ENCODE measurements around the gene PADI1.

PADI1 gene

DNA sequence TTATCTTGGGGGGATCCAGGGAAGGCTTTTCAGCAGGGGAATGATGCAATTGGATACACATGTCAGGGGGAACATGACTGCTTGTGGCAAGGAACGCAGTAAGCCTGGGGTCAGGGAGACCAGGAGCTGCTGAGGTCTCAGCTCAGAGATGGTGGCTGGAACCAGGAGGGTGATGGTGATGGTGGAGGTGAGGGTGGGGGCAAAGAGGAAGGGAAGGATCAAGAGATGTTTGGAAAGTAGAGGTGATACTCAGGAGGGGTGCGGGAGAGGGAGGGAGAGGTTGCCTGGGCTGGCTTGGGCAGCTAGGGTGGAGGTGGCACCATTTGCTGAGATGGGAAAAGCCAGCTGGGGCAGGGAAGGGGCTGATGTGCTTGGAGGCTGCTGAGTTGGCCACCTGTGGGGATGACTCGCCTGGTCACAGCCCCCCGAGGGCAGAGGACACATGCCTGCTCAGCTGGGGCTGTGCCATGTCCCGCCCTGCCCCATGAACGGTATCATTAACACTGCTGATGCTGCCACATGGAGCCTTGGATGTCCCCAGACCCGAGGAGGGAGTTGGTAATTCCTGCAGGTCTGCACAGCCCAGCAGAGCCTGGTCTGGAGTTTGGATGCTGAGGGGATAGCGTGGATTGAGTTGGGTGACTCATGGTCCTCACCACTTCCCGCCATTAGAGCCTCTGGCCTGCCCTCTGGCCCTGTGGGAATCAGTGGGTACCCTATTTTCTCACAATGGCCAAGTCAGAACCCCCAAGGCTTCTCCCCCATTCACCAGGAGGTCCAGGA is 6.3 kb upstream of the PADI1 start:
- DNase-seq: no peak

DNA sequence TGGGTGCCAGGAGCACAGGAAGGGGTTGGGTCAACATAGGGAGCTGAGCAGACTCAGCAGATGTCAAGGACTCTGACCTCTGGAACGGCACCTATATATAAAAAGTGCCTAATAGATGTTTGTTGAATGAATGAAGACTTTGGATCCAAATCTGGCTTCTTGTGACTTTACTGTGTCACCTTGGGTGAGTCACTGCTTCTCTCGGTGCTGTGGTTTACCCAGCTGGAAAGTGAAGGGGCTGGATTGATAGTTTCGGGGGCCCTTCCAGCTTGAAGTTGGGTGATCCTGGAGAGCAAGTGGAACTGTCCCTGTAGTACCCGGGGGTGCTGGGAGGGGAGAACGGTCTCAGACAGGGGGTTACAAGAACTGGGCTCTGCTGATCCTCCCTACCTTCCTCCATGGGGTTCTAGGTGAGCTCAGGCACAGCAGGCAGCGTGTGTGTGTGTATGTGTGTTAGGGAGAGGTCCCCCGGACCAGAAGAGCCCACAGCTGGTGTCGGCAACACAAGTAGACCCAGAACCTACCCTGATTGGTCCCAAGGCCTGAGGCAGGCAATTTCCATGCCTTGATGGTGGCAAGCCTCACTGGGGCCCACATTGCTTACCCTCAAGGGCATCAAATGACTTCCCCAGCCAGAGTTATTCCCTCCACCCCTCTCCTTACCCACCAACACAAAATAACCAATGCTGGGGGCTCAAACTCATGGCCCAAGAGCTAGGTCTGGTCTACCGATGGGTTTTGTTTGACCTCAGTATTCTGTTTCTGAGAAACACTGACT is 5.5 kb upstream of the PADI1 start:
- no peak for DNase-seq

DNA sequence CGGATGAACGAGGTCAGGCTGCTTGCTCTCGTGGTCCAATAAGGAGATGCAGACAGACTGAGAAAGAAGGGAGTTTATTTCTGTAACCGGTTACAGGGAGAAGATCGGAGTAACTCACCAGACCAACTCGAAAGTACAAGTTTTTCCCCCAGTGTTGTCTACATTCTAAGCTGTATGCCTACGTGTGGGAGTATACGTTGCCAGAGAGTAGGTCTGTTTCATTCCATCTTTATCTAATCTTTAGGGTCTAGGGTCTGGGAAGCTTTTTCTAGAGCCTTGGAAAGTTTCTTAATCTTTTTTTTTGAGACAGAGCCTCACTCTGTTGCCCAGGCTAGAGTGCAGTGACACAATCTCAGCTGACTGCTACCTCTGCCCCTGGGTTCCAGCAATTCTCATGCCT is 4.7 kb upstream of the PADI1 start:
- DNase-seq: no peak

DNA sequence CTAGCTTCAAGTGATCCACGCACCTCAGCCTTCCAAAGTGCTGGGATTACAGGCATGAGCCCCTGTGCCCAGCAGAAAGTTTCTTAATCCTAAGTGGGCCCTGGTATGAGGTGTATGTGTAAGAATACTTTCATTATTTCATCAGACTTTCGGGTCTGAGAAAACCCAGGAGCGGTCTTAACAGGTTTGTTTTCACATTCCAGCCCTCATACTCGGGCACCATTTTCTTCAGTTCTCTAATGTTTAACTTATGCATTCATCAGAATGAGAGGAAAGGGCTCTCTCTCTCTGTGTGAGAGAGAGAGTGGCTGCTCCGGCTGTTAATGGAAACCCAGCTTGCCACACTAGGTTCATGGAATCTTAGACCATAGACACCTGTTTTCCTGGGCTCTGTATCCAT is 4.2 kb upstream of the PADI1 start:
- DNase-seq: no peak

DNA sequence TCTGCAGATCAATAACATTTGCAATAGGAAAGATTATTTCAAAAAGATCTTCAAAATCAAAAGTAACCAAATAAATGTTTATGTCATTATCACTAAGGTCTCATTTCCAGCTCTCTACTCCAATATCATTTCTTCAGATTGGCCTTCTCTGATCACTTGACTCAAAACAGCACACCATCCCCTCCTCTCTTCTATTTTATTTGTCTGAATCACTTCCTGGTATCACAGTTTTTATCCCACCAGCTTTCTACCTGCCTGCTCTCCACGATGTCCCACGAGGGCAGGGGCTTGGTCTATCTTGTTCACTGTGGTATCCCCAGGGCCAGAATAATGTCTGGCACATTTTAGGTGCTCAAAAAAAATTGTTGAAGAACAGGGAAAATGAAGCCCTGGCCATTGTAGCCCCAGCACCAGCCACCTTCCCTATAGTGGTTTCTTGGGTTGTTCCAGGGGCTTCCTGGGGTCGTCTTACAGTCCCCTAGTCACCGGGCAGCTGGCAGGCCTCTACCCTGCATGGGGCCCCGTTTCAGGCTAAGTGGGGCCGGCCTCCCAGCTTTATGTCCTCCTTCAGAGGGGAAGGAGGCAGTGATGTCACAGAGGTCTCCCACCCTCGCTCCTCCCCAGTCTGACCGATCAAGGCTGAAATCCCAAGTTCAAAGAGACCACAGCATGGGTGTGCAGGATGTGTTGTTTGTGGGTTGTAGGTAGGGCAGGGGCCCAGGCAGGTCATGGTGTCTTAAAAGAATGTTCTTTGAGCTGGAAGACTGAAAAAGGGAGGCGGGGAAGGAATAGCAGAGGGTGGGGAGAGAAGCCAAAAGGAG is 3.5 kb upstream of the PADI1 start:
- DNase-seq: no peak

DNA sequence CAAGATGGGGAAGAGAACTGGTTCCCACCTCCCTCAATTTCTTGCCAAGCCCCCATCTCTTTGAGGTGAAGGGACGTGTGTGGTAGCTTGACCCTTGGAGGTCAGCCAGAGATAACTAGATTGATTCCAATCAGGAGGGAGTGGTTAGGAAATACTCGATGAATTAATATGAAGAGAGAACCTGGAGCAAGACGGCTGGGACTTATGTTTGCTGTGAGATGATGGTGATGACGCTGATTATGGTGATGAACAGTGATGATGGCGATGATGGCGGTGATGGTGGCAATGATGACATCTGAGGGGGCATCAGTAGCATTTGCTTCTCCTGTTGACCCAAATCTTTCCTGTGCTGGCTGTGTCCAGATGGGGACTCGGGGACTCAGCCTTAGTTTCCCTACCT is 724 bp downstream of the PADI1 start:
- DNase-seq: no peak

DNA sequence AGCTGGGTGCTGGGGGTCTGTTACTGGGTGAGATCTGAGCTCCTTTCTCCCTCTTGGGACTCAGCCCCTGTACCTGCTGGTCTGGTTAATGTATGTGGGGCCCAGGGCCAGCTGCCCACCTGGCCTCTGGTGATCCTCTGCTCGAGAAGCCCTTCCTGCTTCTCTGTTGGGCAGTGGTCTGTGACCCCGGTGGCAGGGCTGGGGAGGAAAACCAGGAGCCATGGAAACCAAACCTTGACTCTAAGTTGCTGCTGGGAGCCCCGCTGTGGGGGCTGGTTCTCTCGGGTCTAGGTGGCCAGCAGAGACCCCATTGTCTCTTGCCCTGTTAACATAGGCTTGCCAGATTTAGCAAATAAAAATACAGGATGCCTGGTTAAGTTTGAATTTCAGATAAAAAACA is 1.3 kb downstream of the PADI1 start:
- DNase-seq: no peak

DNA sequence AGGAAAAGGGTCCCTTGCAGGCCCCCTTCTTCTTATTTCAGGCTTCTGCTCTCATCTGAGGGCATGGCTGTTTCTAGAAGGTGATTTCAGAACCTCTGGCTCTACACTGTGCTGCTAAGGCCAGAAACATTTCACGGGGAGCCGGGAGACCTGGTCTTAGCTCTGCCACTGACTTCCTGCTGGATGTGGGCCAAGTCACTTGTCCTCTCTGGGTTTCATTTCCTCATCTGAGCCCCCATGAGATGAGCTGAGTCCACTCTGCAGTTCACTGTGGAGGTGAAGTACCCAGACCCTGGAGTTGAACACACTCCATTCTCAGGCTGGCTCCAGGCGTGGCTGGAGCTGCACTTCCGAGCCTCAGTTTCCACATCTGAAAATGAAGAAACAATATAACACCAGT is 2.1 kb downstream of the PADI1 start:
- no peak for DNase-seq

DNA sequence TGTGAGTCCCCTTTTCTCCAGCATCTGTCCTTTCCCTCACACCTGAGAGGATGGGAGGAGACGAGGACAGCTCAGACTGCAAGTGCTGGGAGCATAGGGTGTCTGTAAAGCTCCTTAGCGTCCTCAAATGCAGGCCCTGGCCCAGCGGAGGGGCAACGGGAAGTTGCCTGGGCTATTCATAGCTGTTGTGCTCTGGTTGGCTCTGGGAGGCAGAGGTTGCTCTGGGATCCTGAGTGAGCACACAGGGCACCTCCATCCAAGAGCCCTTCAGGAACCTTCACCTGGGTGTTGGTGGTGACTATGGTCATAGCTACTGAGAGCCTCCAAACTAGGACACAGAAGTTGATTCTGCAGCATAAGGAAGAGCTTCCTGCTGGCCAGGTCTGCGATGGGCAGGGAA is 2.6 kb downstream of the PADI1 start:
- no peak for DNase-seq

DNA sequence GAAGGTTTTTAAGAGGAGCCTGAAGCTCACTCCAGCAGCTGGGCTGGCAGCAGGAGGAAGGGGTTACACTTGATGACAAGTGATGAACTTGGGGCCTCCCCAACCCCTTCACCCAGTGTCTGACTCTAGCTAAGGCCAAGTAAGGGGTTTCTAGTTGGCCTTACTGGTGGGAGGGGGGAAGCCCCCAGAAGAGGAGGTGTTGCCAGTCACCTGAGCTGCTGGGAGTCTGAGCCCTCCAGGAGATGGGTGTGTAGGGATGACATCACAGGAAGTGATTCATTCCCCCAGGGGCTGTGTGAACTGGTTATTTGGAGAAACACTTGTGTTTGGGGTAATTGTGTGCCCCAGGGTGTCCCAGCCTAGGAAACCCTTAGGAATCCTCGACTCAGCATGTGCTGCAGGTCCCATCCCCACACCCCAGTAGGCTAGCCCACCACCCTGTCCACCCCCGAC is 3.1 kb downstream of the PADI1 start:
- no peak for DNase-seq

DNA sequence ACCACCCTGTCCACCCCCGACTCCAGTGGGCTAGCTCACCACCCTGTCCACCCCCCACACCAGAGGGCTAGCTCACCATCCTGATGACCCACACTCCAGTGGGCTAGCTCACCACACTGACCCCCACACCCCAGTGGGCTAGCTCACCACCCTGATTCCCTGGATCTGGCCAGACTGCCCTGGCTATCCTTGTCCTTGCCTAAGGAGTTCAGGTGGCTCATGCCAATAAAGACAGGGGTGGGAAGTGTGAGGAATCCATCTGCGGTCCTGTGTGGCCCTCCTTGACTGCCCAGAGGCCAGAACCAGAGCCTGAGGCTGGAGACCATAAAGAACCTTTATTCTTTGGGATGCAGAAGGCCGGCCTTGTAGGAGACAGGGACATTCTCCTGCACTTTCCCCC is 3.6 kb downstream of the PADI1 start:
- no peak for DNase-seq

DNA sequence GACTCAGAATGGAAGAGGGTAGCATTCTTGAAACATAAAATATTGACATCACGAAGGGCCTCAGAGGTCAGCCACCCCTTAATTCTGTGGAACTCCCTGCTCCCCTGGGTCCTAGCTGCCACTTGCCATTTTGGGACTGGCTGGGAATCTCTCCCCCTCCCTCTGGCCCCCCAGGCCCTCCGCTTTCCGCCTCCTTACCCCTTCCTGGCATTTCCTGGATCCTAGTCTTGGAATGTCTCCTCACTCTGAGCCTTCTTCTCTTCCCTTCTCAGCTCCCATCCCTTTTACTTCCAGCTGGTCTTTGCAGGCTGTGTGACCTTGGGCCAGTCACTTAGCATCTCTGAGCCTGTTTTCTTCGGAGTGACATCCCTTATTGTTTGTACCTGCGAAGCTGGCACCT is 4.5 kb downstream of the PADI1 start:
- DNase-seq: no peak

DNA sequence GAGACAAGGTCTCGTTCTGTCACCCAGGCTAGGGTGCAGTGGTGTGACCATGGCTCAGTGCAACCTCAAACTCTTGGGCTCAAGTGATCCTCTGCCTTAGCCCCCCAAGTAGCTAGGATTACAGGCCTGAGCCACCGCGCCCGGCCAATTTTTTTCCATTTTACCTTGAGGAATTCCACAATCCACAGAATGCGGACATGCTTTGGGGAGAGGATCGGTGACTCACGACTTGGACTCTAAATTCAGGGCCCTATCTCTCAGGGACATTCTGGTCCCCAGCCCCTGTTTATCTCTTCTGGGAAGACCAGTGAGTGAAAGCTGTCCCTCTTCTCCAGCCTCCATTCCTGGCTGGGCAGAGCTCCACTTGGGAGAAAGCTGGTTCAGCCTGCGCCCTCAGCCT is 5.2 kb downstream of the PADI1 start:
- DNase-seq: no peak

DNA sequence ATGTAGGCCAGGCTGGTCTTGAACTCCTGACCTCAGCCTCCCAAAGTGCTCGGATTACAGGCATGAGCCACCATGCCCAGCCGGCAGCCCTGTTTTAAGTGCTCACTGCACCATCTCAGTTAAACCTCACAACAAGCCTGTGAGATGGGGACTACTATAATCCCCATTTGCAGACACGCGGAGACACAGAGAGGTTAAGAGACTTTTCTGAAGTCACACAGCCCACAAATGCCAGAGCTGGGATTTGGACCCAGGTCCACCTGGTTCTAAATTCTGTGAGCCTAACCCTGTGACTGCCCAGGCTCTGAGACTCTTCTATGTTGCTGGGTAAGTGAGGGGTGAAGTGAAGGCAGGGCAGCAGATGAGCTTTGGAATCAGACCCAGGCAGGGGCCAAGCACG is 6.4 kb downstream of the PADI1 start:
- DNase-seq: no peak

DNA sequence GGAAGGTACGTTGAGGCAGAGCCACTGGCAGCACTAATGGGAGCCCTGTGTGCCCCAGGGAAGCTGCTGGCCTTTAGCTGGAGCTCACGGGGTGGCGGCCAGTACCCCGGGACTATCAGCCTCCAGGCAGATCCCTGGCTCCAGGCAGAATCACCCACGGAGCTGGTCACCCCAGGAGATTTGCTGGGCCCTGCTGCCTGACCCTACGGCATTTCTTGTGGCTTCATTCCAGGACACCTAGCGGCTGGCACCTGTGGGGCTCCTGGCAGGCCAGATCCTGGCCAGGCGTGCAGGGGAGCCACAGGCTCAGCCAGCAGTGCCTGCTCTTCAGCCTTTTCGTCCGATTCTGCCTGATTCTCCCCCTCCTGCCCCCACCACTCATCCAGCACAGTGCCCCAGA is 7.1 kb downstream of the PADI1 start:
- no peak for DNase-seq

DNA sequence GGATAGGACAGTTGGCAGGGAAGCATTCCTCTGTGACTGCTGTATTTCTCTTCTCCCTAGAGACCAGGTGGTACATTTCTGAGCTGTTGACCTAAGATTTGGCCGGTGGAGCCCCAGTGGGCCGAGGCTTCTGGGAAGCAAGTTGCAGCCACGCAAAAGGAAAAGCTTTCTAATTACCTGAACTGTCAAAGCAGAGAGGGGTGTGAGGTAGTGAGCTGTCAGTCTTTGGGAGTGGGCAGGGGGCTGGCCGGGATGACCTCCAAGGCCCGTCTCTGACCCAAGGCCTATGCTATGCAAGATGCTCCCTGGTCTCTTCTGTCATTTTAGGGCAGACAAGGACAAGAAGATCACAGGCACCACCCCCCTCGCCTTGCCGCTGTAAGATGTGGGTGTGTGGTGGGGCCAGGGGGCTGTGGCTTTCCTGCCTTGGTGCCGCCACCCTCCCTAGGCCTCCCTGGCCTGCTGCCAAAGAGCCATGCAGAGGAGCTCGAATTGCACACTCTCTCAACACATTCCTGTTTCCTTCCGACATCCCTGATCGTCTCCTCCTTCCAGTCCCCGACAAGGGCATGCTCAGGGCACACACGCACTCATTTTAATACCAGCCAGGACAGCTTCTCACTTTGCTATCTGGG is 7.7 kb downstream of the PADI1 start:
- DNase-seq: peak; percentile 4

DNA sequence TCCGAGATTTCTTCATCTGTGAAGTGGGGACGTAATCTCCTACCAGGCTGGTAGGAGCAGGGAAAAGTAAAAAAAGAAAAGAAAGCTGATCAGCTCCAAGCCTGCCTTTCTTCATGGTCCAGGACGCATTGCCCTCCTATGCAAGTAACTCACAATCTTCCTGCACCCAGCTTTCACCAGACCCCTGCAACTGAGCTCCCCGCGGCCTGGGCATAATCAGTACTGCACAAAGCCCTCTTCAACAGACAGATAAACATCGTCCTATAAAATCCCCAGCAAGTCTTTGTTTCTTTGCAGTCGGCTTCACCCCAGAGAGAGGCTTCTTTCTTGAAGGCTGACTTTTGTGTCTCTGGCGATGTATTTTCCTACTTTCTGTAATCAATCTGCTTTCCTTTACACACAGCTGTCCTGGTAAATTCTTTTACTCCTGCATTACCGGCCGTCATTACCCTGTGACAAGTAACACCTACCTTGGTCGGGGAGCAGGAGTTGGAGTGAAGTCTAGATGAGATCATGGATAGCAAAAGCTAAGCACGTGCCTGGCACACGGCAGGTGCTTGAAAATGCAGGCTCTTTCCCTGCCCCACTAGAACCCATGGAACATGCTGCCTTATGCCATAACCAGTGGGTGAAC is 8.3 kb downstream of the PADI1 start:
- DNase-seq: no peak

DNA sequence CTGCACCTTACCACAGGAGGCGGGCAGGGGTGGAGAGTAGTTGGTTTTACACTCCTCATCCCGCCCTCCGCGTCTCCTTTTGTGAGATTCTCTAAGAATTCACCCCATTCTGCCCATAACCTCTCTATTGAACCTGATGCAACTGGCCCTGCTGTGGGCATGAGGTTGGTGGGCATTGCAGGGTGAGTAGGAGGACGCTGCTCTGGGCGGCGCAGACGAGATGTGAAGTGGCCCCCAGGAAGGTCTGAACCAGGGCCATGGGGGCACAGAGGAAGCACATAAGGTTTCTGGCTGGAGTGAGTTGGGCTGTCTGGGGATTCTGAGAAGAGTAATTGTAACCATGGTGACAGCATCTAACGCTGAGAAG is 8.8 kb downstream of the PADI1 start:
- DNase-seq: no peak

DNA sequence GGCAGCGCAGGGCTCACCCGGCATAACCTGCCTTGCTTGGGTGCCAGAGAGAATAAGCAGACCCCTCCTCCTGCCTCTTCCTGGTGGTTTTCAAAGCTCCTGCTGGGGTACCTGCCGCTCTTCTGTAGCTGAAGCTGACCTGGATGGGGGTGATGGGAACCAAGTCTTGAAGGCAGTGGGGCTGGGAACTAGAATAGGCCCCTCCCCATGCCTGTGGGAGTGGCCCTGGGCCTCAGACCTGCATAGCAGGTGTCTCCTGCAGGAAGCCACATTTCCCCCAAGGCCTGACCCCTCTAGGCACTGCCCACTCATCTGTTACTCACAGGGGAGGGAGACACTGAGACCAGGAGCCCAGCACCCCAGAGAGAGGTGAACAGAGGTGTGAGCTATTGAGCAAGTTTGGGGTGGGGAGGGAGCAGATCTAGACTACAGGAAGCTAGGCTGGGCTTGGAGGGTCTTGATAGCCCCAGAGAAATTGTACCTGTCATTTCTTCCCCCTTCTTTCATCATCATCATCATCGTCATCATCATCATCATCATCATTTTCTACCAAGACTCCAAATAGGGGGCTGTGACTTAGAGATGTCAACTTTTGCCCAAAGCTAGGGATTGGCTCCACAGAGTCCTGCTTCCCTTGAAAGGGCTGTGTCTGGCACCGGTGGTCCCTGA is 10.1 kb downstream of the PADI1 start:
- no peak for DNase-seq

DNA sequence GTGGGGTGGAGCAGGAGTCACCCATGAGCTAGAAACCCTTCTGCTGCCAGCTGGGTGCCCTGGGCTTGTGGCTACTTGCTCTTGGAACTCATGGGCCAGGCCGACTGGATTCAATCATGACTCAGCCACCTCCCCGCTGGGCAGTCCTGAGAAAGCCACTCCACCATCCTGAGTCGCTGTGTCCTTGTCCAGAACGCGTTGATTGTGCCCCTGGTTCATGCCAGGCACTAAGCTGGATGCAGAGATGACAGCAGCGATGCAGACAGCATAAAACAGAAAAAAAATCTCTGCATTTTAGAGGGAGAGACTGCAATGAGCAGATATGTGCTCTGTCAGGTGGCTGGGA is 10.6 kb downstream of the PADI1 start:
- DNase-seq: no peak

DNA sequence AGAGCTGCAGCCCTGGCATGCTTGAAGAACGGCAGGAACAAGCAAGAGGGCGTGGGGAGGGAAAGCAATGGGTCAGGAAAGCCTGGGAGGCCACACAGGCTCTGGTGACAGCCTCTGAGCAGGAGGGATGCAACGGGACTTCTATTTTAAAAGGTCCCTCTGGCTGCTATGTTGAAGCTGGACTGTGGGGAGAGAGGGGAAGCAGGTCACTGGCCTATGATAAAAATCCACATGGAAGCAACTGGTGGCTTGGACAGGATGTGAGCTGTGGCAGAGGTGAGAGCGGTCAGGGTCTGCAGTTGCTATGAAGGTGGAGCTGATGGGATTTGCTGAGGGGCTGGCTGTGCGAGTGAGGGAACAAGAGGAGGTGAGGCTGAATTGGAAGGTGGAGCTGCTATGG is 11.2 kb downstream of the PADI1 start:
- no peak for DNase-seq

DNA sequence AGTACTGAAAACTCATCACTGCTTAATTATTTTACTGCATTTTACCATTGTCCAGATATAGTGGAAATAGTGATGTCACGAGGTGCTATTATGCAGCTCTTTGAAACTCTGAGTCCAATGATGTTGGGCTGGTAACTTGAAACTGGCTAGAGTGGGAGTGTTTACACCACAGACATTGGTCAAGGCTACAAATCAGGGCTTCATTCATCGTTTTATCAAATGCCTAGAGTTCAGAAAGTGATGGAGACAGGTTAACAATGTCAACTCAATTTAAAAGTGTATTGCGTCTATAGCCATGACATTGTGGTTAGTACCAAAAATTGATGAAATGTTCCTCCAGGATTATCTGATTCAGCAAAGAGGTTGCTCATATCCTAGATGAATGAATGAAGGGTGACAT is 12.7 kb downstream of the PADI1 start:
- no peak for DNase-seq
